ENCODE results near the gene CCDC59.
A peak's percentile ranks its signal among the peaks of the same experiment; 100 is the strongest.

GRCh38 chr12:82358200-82359114 lies at the start of gene CCDC59, which contains the start of gene METTL25:
- TF ChIP-seq FOSL2 (IDR thresholded peaks at IDR 0.05) (no peak), FOSL2 (CRISPR knock-in tag; IDR thresholded peaks at IDR 0.05) (peak; percentile 60; the same call in 1 of the 2 replicates), RAD21 (conservative IDR thresholded peaks at IDR 0.05 in 1 of 2, IDR thresholded peaks at IDR 0.05 in 1 of 2) (peak in 1 of 2 experiments; percentile 48; a peak in 2 of 5 replicates), JUN (IDR thresholded peaks at IDR 0.05) (peak; percentile 80 to 95), CTCF (IDR thresholded peaks at IDR 0.05) (peak; percentile 99), ELK1 (IDR thresholded peaks at IDR 0.05; ENCODE audit: low read depth, low read length) (peak; percentile 6; the same call in 1 of the 2 replicates), MYC (IDR thresholded peaks at IDR 0.05; ENCODE audit: borderline replicate concordance, low read length) (no peak; the same call in 1 of the 2 replicates), ATOH8 (CRISPR knock-in tag; IDR thresholded peaks at IDR 0.05; ENCODE audit: low read depth) (no peak), EP300 (IDR thresholded peaks at IDR 0.05) (no peak), REST (IDR thresholded peaks at IDR 0.05) (0 out of 2 replicates have a peak, but pooled peaks have one; percentile 9)

Data from A549 (cell line).